T-cell (primary cell): ENCODE results near the gene CEP85L. TPM values are rescaled to one million over a fixed set of nuclear protein-coding genes. Genes with fewer than 3 reads are reported as not detected.

ENCODE experiments used
- ATAC-seq, 4 experiments: fragments of 200-7000 bp in 3 of 4; fragments of 150-1000 bp in 1 of 4; cut with Tn5 transposase; replicated peaks in 1 of 4; 1 replicate in 3 of 4; 2 replicates in 1 of 4; pipeline ENCODE4 v1.10.0; 2021; ENCODE audit warnings: moderate library complexity in 3 of 4, mild to moderate bottlenecking in 2 of 4, moderate number of reproducible peaks in 1 of 4
- CTCF ChIA-PET, 2 donors: fragments of 300-600 bp; sonication (Branson Sonifier 250); formaldehyde crosslinking; loops; one replicate each; lab custom pipeline; 2022; ENCODE audit warnings: antibody characterized with exemption in 2 of 2; lab: Charles Lee
- POLR2A ChIA-PET, 2 donors: fragments of 300-600 bp; sonication (Branson Sonifier 250); formaldehyde crosslinking; loops; one replicate each; lab custom pipeline; 2022; ENCODE audit warnings: antibody characterized with exemption in 2 of 2; lab: Charles Lee
- DNase-seq, 35 experiments: peaks; one replicate each; pipeline versions ENCODE4 v3.0.0 to v3.0.0-alpha.2; 2013 to 2023
- H3K27ac ChIP-seq: one replicate; pipeline ENCODE4 v1.5.1; 2013; ENCODE audit warnings: low read length
- H3K27me3 ChIP-seq, 2 experiments: replicated peaks in 1 of 2; 1 replicate in 1 of 2; 2 replicates in 1 of 2; pipeline versions ENCODE4 v1.6.1 to v1.7.0; 2013; ENCODE audit warnings: low read length in 1 of 2, mixed read lengths in 1 of 2; ENCODE audit not compliant: control insufficient read depth in 2 of 2, insufficient read depth in 2 of 2; ENCODE audit errors: extremely low read depth in 1 of 2
- H3K36me3 ChIP-seq, 2 donors: 1 replicate in 1 of 2; 2 replicates in 1 of 2; pipeline versions ENCODE4 v1.6.1 to v1.7.0; 2013; ENCODE audit warnings: low read length in 1 of 2; ENCODE audit not compliant: control insufficient read depth in 2 of 2, insufficient read depth in 1 of 2; ENCODE audit errors: extremely low read depth in 1 of 2
- H3K4me1 ChIP-seq, 2 experiments: 1 replicate in 1 of 2; 2 replicates in 1 of 2; pipeline versions ENCODE4 v1.6.1 to v1.7.0; 2013; ENCODE audit warnings: low read length in 2 of 2, mixed read lengths in 1 of 2; ENCODE audit not compliant: insufficient read depth in 2 of 2, control insufficient read depth in 1 of 2; ENCODE audit errors: extremely low read depth in 1 of 2
- H3K4me3 ChIP-seq, 2 donors: 1 replicate in 1 of 2; 2 replicates in 1 of 2; pipeline versions ENCODE4 v1.5.1 to v1.7.0; 2013; ENCODE audit warnings: mild to moderate bottlenecking in 2 of 2, low read length in 1 of 2, moderate library complexity in 1 of 2; ENCODE audit not compliant: control insufficient read depth in 1 of 2; ENCODE audit errors: extremely low read depth in 1 of 2
- H3K9me3 ChIP-seq: 2 replicates; pipeline ENCODE4 v1.7.0; 2013
- H3K27ac Mint-ChIP-seq, 2 donors: one replicate each; pipeline ENCODE4 v1.8.0; 2020 to 2021; ENCODE audit warnings: mild to moderate bottlenecking in 2 of 2, mixed read lengths in 2 of 2
- H3K27me3 Mint-ChIP-seq, 2 donors: one replicate each; pipeline ENCODE4 v1.8.0; 2021 to 2022; ENCODE audit warnings: mixed read lengths in 2 of 2
- H3K36me3 Mint-ChIP-seq: one replicate; pipeline ENCODE4 v1.8.0; 2021; ENCODE audit warnings: mixed read lengths
- H3K4me1 Mint-ChIP-seq, 3 donors: one replicate each; pipeline ENCODE4 v1.8.0; 2020 to 2022; ENCODE audit warnings: mixed read lengths in 3 of 3, mild to moderate bottlenecking in 1 of 3
- H3K4me3 Mint-ChIP-seq, 3 donors: one replicate each; pipeline ENCODE4 v1.8.0; 2020 to 2022; ENCODE audit warnings: mild to moderate bottlenecking in 3 of 3, mixed read lengths in 3 of 3, moderate library complexity in 3 of 3
- H3K9me3 Mint-ChIP-seq, 3 donors: one replicate each; pipeline ENCODE4 v1.8.0; 2020 to 2022; ENCODE audit warnings: mixed read lengths in 3 of 3
- WGBS: methylation state at CpG from one replicate; pipeline ENCODE4 v1.1.5; 2013; ENCODE audit warnings: missing lambda C conversion rate; ENCODE audit not compliant: insufficient coverage; 5-methylcytosine and 5-hydroxymethylcytosine counted together
- total RNA-seq, 35 experiments: library from RNA in 6 of 35; stranded (reverse) in 6 of 35; fragments of 120-200 nt in 1 of 35; gene quantifications; one replicate each; pipeline versions ENCODE4 v1.2.1 to v1.2.4 and lab custom pipeline; 2013 to 2026

The CEP85L gene
- total RNA-seq, 5 donors from 2014 or later (not counting 1 experiment from before 2014, with no cell fraction given) = 49.7 to 101 (median 53.5) TPM

GRCh38 chr6:118535176-118535844, 116.1 kb downstream of the CEP85L start:
- ChIA-PET CTCF (interaction anchor here in 1 of 2 donors (0.8 kb wide), 1 partner anchor 17 kb away, joined by 6 read pairs; no protein-coding TSS in a partner anchor), POLR2A (no interaction called here)
- DNase-seq = no peak
- H3K27ac ChIP-seq = no peak overlapping the region
- peaks cover 44 to 58% (median 55%) of the 10 kb centered on the region in 3 donors for H3K4me1 Mint-ChIP-seq
- no peaks in the 10 kb centered on the region for H3K27me3 Mint-ChIP-seq
- ATAC-seq = no peak
- H3K27me3 ChIP-seq = no peaks in the 10 kb centered on the region
- peaks cover 0 to 4% of the 10 kb centered on the region in 2 donors for H3K36me3 ChIP-seq
- no CpG with 5 or more reads among the region's 6 CpGs for WGBS
- no peaks in the 10 kb centered on the region for H3K9me3 ChIP-seq
- H3K9me3 Mint-ChIP-seq = peaks cover 0 to 9% (median 7%) of the 10 kb centered on the region in 3 donors
- H3K4me1 ChIP-seq = no peaks in the 10 kb centered on the region
- peaks cover 34% of the 10 kb centered on the region for H3K36me3 Mint-ChIP-seq
- H3K27ac Mint-ChIP-seq = no peak overlapping the region
- no peak overlapping the region for H3K4me3 Mint-ChIP-seq
- no peak overlapping the region for H3K4me3 ChIP-seq

- H3K9me3 Mint-ChIP-seq = peaks cover 0 to 9% (median 7%) of the 10 kb centered on the region in 3 donors
- H3K36me3 Mint-ChIP-seq = peaks cover 40% of the 10 kb centered on the region
- H3K27me3 Mint-ChIP-seq = no peaks in the 10 kb centered on the region
- Histone ChIP-seq H3K4me1 (no peaks in the 10 kb centered on the region), H3K4me3 (no peak overlapping the region), H3K36me3 (peaks cover 0 to 4% of the 10 kb centered on the region in 2 donors), H3K27ac (no peak overlapping the region), H3K9me3 (no peaks in the 10 kb centered on the region), H3K27me3 (no peaks in the 10 kb centered on the region)
- WGBS = 100% methylated on average over 1 of the region's 2 CpGs
- H3K4me3 Mint-ChIP-seq = no peak overlapping the region
- DNase-seq (no peak), ATAC-seq (no peak)
- H3K27ac Mint-ChIP-seq = no peak overlapping the region
- POLR2A ChIA-PET = no interaction called here
- peaks cover 53 to 64% (median 60%) of the 10 kb centered on the region in 3 donors for H3K4me1 Mint-ChIP-seq
- CTCF ChIA-PET = interaction anchor here (0.7 to 0.9 kb wide), 2 partner anchors 14 to 158 kb away, joined by 3 read pairs; no protein-coding TSS in a partner anchor
These were observed 120.4 kb downstream of the CEP85L start for GRCh38 chr6:118530942-118531341.

GRCh38 chr6:118529756-118530155, 121.6 kb downstream of the CEP85L start:
- Histone ChIP-seq H3K36me3 (no peaks in the 10 kb centered on the region), H3K4me1 (no peaks in the 10 kb centered on the region), H3K27me3 (no peaks in the 10 kb centered on the region), H3K4me3 (no peak overlapping the region), H3K9me3 (no peaks in the 10 kb centered on the region), H3K27ac (no peak overlapping the region)
- Mint-ChIP-seq H3K27me3 (no peaks in the 10 kb centered on the region), H3K9me3 (peaks cover 0 to 9% (median 7%) of the 10 kb centered on the region in 3 donors), H3K4me1 (peaks cover 59 to 71% (median 67%) of the 10 kb centered on the region in 3 donors), H3K36me3 (peaks cover 36% of the 10 kb centered on the region), H3K4me3 (no peak overlapping the region), H3K27ac (no peak overlapping the region)
- ChIA-PET POLR2A (no interaction called here), CTCF (no interaction called here)
- DNase-seq (no peak), ATAC-seq (no peak)
- WGBS = no CpG with 5 or more reads among the region's 2 CpGs

GRCh38 chr6:118528129-118528528, 123.3 kb downstream of the CEP85L start:
- H3K27ac Mint-ChIP-seq = peak overlapping the region in 1 of 2 donors; percentile 16
- no peaks in the 10 kb centered on the region for H3K27me3 Mint-ChIP-seq
- H3K4me3 Mint-ChIP-seq = no peak overlapping the region
- no CpG with 5 or more reads among the region's 1 CpG for WGBS
- H3K36me3 Mint-ChIP-seq = peaks cover 45% of the 10 kb centered on the region
- H3K36me3 ChIP-seq = peaks cover 0 to 2% of the 10 kb centered on the region in 2 donors
- POLR2A ChIA-PET = interaction anchor here in 1 of 2 donors (0.7 to 0.8 kb wide), 2 partner anchors 22 to 567 kb away, joined by 3 to 10 read pairs; no protein-coding TSS in a partner anchor
- ATAC-seq (no peak), DNase-seq (no peak)
- no peaks in the 10 kb centered on the region for H3K4me1 ChIP-seq
- peaks cover 65 to 71% (median 70%) of the 10 kb centered on the region in 3 donors for H3K4me1 Mint-ChIP-seq
- H3K27me3 ChIP-seq = no peaks in the 10 kb centered on the region
- no peaks in the 10 kb centered on the region for H3K9me3 ChIP-seq
- peaks cover 0 to 9% (median 7%) of the 10 kb centered on the region in 3 donors for H3K9me3 Mint-ChIP-seq
- no peak overlapping the region for H3K27ac ChIP-seq
- CTCF ChIA-PET = interaction anchor here in 1 of 2 donors (0.6 kb wide), 1 partner anchor 54 kb away, joined by 3 read pairs; no protein-coding TSS in a partner anchor
- no peak overlapping the region for H3K4me3 ChIP-seq

GRCh38 chr6:118525913-118526780, 125.2 kb downstream of the CEP85L start:
- Histone ChIP-seq H3K36me3 (peaks cover 0 to 7% of the 10 kb centered on the region in 2 donors), H3K9me3 (no peaks in the 10 kb centered on the region), H3K4me1 (no peaks in the 10 kb centered on the region), H3K27me3 (no peaks in the 10 kb centered on the region), H3K4me3 (no peak overlapping the region), H3K27ac (no peak overlapping the region)
- no peaks in the 10 kb centered on the region for H3K27me3 Mint-ChIP-seq
- no peak for DNase-seq
- no peak overlapping the region for H3K4me3 Mint-ChIP-seq
- POLR2A ChIA-PET = interaction anchor here in 1 of 2 donors (0.7 kb wide), 1 partner anchor 10 kb away, joined by 3 read pairs; no protein-coding TSS in a partner anchor
- CTCF ChIA-PET = no interaction called here
- H3K4me1 Mint-ChIP-seq = peaks cover 53 to 55% (median 53%) of the 10 kb centered on the region in 3 donors
- WGBS = 72% methylated on average over 2 of the region's 4 CpGs
- no peak for ATAC-seq
- peak overlapping the region; percentile 9 to 31 for H3K27ac Mint-ChIP-seq
- H3K9me3 Mint-ChIP-seq = peaks cover 0 to 4% (median 2%) of the 10 kb centered on the region in 3 donors
- H3K36me3 Mint-ChIP-seq = peaks cover 42% of the 10 kb centered on the region

- peak overlapping the region in 1 of 2 donors; percentile 31 for H3K27ac Mint-ChIP-seq
These were observed 126.7 kb downstream of the CEP85L start for GRCh38 chr6:118524686-118525085.

More at GRCh38 chr6:118524686-118525085, 126.7 kb downstream of the CEP85L start:
- Histone ChIP-seq H3K4me1 (no peaks in the 10 kb centered on the region), H3K27me3 (no peaks in the 10 kb centered on the region), H3K27ac (no peak overlapping the region), H3K9me3 (no peaks in the 10 kb centered on the region), H3K4me3 (no peak overlapping the region), H3K36me3 (peaks cover 0 to 10% of the 10 kb centered on the region in 2 donors)
- Mint-ChIP-seq H3K4me1 (peaks cover 43 to 44% (median 43%) of the 10 kb centered on the region in 3 donors), H3K9me3 (no peaks in the 10 kb centered on the region), H3K4me3 (no peak overlapping the region), H3K27me3 (no peaks in the 10 kb centered on the region), H3K36me3 (peaks cover 46% of the 10 kb centered on the region)
- ChIA-PET CTCF (no interaction called here), POLR2A (no interaction called here)
- WGBS = 100% methylated on average over 1 of the region's 2 CpGs
- ATAC-seq (peak in 1 of 4 experiments; percentile 48), DNase-seq (peak in 2 of 35 experiments; percentile 5 to 31)
